Measurements from ENCODE around the gene ADGRD2. TPM values are rescaled to one million over a fixed set of nuclear protein-coding genes. Genes with fewer than 3 reads are reported as not detected.

Gene ADGRD2
- total RNA-seq, 2 experiments from 2014 or later: not detected

- DNase-seq: no peak
- POLR2A ChIA-PET: no interaction called here
Observed at GRCh38 chr9:124496075-124496449, 45.8 kb downstream of the ADGRD2 start.

GRCh38 chr9:124496463-124496862 lies 46.2 kb downstream of the ADGRD2 start:
- Mint-ChIP-seq H3K27ac (peak overlapping the region; percentile 90), H3K4me1 (ENCODE audit: low read depth) (peaks cover 20% of the 10 kb centered on the region), H3K36me3 (ENCODE audit: low read depth) (no peaks in the 10 kb centered on the region), H3K27me3 (ENCODE audit: low read depth) (no peaks in the 10 kb centered on the region), H3K9me3 (ENCODE audit: insufficient read depth) (no peaks in the 10 kb centered on the region), H3K4me3 (no peak overlapping the region)
- CTCF ChIA-PET: interaction anchor here (1.0 to 1.4 kb wide), 2 partner anchors 41 to 121 kb away, joined by 3 to 4 read pairs; no protein-coding TSS in a partner anchor
- ATAC-seq (no peak), DNase-seq (no peak)
- POLR2A ChIA-PET: no interaction called here

More at GRCh38 chr9:124496075-124496449, 45.8 kb downstream of the ADGRD2 start:
- peaks cover 20% of the 10 kb centered on the region for H3K4me1 Mint-ChIP-seq (ENCODE audit: low read depth)
- no peaks in the 10 kb centered on the region for H3K9me3 Mint-ChIP-seq (ENCODE audit: insufficient read depth)
- H3K27me3 Mint-ChIP-seq (ENCODE audit: low read depth): no peaks in the 10 kb centered on the region
- no peak for ATAC-seq
- H3K36me3 Mint-ChIP-seq (ENCODE audit: low read depth): no peaks in the 10 kb centered on the region
- peak overlapping the region; percentile 90 for H3K27ac Mint-ChIP-seq
- peak overlapping the region; percentile 58 for H3K4me3 Mint-ChIP-seq
- CTCF ChIA-PET: interaction anchor here (1.0 kb wide), 1 partner anchor 41 kb away, joined by 4 read pairs; no protein-coding TSS in a partner anchor

GRCh38 chr9:124497441-124497840 lies 47.2 kb downstream of the ADGRD2 start:
- no peaks in the 10 kb centered on the region for H3K9me3 Mint-ChIP-seq (ENCODE audit: insufficient read depth)
- ChIA-PET CTCF (interaction anchor here (1.4 kb wide), 1 partner anchor 120 kb away, joined by 3 read pairs; no protein-coding TSS in a partner anchor), POLR2A (no interaction called here)
- DNase-seq: no peak
- H3K27me3 Mint-ChIP-seq (ENCODE audit: low read depth): peaks cover 5% of the 10 kb centered on the region
- no peak for ATAC-seq
- H3K4me1 Mint-ChIP-seq (ENCODE audit: low read depth): peaks cover 20% of the 10 kb centered on the region
- H3K4me3 Mint-ChIP-seq: no peak overlapping the region
- peak overlapping the region; percentile 34 for H3K27ac Mint-ChIP-seq
- H3K36me3 Mint-ChIP-seq (ENCODE audit: low read depth): no peaks in the 10 kb centered on the region

GRCh38 chr9:124498040-124498439 lies 47.8 kb downstream of the ADGRD2 start:
- Mint-ChIP-seq H3K27me3 (ENCODE audit: low read depth) (peaks cover 6% of the 10 kb centered on the region), H3K4me1 (ENCODE audit: low read depth) (peaks cover 20% of the 10 kb centered on the region), H3K36me3 (ENCODE audit: low read depth) (no peaks in the 10 kb centered on the region), H3K9me3 (ENCODE audit: insufficient read depth) (no peaks in the 10 kb centered on the region), H3K4me3 (no peak overlapping the region), H3K27ac (no peak overlapping the region)
- ATAC-seq (no peak), DNase-seq (no peak)
- POLR2A ChIA-PET: no interaction called here
- CTCF ChIA-PET: no interaction called here

- Mint-ChIP-seq H3K9me3 (ENCODE audit: insufficient read depth) (no peaks in the 10 kb centered on the region), H3K27me3 (ENCODE audit: low read depth) (peaks cover 9% of the 10 kb centered on the region), H3K4me3 (no peak overlapping the region), H3K27ac (no peak overlapping the region), H3K36me3 (ENCODE audit: low read depth) (no peaks in the 10 kb centered on the region), H3K4me1 (ENCODE audit: low read depth) (peaks cover 21% of the 10 kb centered on the region)
- ChIA-PET CTCF (no interaction called here), POLR2A (no interaction called here)
- DNase-seq (no peak), ATAC-seq (no peak)
Observed at GRCh38 chr9:124498499-124499146, 48.4 kb downstream of the ADGRD2 start.

- DNase-seq (no peak), ATAC-seq (no peak)
- H3K27me3 Mint-ChIP-seq (ENCODE audit: low read depth): peaks cover 15% of the 10 kb centered on the region
- no peak overlapping the region for H3K27ac Mint-ChIP-seq
- H3K4me1 Mint-ChIP-seq (ENCODE audit: low read depth): peaks cover 26% of the 10 kb centered on the region
- no peak overlapping the region for H3K4me3 Mint-ChIP-seq
- H3K9me3 Mint-ChIP-seq (ENCODE audit: insufficient read depth): no peaks in the 10 kb centered on the region
- H3K36me3 Mint-ChIP-seq (ENCODE audit: low read depth): no peaks in the 10 kb centered on the region
- CTCF ChIA-PET: no interaction called here
- POLR2A ChIA-PET: no interaction called here
Observed at GRCh38 chr9:124499216-124499615, 49.0 kb downstream of the ADGRD2 start.

GRCh38 chr9:124500028-124500795 lies 50.0 kb downstream of the ADGRD2 start:
- Mint-ChIP-seq H3K36me3 (ENCODE audit: low read depth) (no peaks in the 10 kb centered on the region), H3K4me3 (no peak overlapping the region), H3K27me3 (ENCODE audit: low read depth) (peaks cover 17% of the 10 kb centered on the region), H3K4me1 (ENCODE audit: low read depth) (peaks cover 26% of the 10 kb centered on the region), H3K9me3 (ENCODE audit: insufficient read depth) (no peaks in the 10 kb centered on the region), H3K27ac (no peak overlapping the region)
- DNase-seq (no peak), ATAC-seq (no peak)
- ChIA-PET POLR2A (interaction anchor here (0.7 kb wide), 1 partner anchor 226 kb away, joined by 4 read pairs; no protein-coding TSS in a partner anchor), CTCF (no interaction called here)

GRCh38 chr9:124500796-124501611 lies 50.8 kb downstream of the ADGRD2 start:
- no peak for DNase-seq
- H3K36me3 Mint-ChIP-seq (ENCODE audit: low read depth): no peaks in the 10 kb centered on the region
- no peak for ATAC-seq
- H3K4me1 Mint-ChIP-seq (ENCODE audit: low read depth): peaks cover 20% of the 10 kb centered on the region
- no peak overlapping the region for H3K4me3 Mint-ChIP-seq
- no peaks in the 10 kb centered on the region for H3K9me3 Mint-ChIP-seq (ENCODE audit: insufficient read depth)
- no peak overlapping the region for H3K27ac Mint-ChIP-seq
- POLR2A ChIA-PET: interaction anchor here (0.7 kb wide), 1 partner anchor 225 kb away, joined by 4 read pairs; no protein-coding TSS in a partner anchor
- peaks cover 20% of the 10 kb centered on the region for H3K27me3 Mint-ChIP-seq (ENCODE audit: low read depth)
- CTCF ChIA-PET: no interaction called here

GRCh38 chr9:124501771-124502320 lies 51.6 kb downstream of the ADGRD2 start:
- DNase-seq: no peak
- ATAC-seq: no peak
- Mint-ChIP-seq H3K9me3 (ENCODE audit: insufficient read depth) (no peaks in the 10 kb centered on the region), H3K27ac (no peak overlapping the region), H3K4me1 (ENCODE audit: low read depth) (peaks cover 11% of the 10 kb centered on the region), H3K27me3 (ENCODE audit: low read depth) (peaks cover 22% of the 10 kb centered on the region), H3K36me3 (ENCODE audit: low read depth) (no peaks in the 10 kb centered on the region), H3K4me3 (no peak overlapping the region)
- POLR2A ChIA-PET: no interaction called here
- CTCF ChIA-PET: no interaction called here

- ATAC-seq (no peak), DNase-seq (no peak)
- Mint-ChIP-seq H3K4me3 (no peak overlapping the region), H3K27ac (no peak overlapping the region), H3K36me3 (ENCODE audit: low read depth) (no peaks in the 10 kb centered on the region), H3K27me3 (ENCODE audit: low read depth) (peaks cover 22% of the 10 kb centered on the region), H3K9me3 (ENCODE audit: insufficient read depth) (no peaks in the 10 kb centered on the region), H3K4me1 (ENCODE audit: low read depth) (peaks cover 9% of the 10 kb centered on the region)
- CTCF ChIA-PET: no interaction called here
- POLR2A ChIA-PET: no interaction called here
Observed at GRCh38 chr9:124502711-124503702, 52.8 kb downstream of the ADGRD2 start.

Measured in activated CD8-positive, alpha-beta T cell treated with anti-CD3 and anti-CD28 coated beads, Interleukin-2, amount 10 ng/mL, durations not matched to agents 7 days and 5 days (primary cell).